Glomerular visceral epithelial cell (primary cell): ENCODE data around the gene RAB40B.

Experiments
- DNase-seq: peaks from one replicate; pipeline ENCODE4 v3.0.0-alpha.2; 2016; ENCODE audit errors: extremely low spot score

The RAB40B gene

DNA sequence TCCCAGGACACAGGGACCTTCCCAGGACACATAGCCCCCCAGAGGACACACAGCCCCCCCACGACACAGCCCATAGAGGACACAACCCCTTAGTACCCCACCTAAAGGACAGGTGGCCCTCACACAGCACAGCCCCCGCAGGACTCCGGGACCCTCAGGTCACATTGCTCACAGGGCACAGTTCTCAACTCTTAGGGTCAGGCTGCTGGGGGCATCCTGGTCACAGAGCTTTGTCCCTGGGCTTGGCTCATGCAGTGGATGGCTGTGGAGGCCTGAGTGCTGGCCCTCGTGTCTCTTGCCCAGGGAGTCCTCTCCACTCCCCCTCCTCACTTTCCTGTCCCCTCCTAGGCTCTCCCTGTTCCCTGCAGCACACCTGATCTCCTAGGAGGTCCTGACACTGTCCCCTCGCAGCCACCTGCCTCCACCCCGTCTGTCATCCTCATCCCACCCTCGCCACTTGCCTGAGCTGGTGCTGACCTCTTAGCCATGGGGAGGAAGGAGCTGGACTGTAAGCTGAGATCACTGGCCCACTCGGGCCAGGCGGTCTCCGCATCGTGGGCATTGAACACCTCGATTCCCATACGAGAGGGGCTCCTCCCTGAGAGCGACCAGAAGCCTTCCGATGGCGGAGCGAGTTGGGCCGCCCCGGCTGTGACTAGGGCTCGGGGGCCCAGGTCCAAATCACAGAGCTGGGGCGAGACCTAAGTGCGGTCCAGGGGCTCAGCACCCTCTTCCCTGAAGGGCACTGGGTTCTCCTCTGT, 48.8 kb downstream of the RAB40B start:
- DNase-seq: no peak

DNA sequence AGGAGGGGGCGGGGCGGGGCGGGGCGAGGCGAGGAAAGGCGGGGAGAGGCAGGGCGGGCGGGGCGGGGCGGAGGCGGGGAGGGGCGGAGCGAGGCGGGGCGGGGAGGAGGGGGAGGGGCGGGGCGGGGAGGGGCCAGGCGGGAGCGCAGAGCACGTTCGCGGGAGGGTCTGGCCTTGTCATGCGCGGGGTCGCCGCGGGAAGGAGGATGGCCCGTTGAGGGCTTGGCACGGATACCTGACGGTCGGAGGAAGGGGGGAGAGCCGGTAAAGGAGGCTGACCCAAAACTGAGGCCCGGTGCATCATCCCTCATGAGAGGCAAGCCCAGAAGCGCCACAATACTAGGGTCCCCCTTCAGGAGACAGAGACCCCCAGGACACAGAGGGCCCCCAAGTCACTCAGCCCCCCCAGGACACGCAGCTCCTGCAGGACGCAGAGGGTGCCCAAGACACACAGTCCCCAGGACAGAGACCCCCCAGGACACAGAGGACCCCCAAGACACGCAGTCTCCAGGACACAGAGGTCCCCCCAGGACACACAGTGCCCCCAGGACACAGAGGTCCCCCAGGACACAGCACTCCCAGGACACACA, 49.7 kb downstream of the RAB40B start:
- no peak for DNase-seq

DNA sequence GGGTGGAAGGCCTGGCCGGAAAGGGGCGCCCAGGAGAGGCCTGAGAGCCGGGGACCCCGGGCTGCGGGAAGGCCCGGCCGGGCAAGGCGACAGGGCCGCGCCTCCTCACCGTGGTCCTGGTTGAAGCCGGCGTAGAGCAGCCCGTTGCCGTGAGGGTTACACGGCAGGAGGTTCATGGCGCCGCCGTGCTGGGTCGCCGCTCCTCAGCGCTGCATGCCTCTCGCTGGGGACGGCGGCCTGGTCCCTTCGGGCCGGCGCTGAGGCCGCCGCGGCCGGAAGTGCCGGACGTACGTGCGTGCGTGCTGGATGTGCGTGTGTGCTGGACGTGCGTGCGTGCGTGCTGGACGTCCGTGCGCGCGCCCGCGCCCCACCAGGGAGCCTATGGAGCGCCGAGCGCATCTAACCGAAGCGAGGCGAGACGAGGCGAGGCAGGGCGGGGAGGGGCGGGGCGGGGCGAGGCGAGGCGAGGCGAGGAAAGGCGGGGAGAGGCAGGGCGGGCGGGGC, 50.3 kb downstream of the RAB40B start, which contains the start of gene WDR45B:
TSS of gene WDR45B (minus strand) at position 280 of the 504 bp plus-strand sequence. CDS start at position 176, 104 bp downstream.
- peak; percentile 98 for DNase-seq

DNA sequence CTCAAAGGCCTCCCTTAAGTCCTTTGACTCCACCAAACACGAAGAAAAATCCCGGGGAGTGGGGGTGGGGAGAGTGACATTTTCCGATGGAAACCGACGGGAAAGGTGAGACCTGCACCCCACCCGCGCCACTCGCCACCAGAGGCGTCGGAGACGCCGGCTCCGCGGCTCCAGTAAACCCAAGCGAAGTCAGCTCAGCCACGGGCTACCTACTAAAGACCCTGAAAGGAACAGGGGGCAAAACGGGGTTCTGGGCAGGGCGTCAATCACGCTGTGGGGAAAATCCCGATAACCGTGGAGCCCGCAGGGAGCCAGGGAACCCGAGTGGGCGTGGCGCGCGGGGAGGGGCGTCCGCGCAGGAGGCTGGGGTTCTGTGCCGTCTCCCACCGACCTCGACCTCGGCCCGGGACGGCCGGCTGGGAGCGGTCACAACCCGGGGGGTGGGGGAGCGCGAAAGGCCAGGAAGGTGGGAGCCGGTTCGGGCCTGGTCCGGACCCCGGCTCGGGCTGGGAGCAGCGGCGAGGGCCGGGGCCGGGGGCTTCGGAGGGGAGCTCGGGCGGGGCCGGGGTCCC, 50.8 kb downstream of the RAB40B start:
- DNase-seq: peak; percentile 42

DNA sequence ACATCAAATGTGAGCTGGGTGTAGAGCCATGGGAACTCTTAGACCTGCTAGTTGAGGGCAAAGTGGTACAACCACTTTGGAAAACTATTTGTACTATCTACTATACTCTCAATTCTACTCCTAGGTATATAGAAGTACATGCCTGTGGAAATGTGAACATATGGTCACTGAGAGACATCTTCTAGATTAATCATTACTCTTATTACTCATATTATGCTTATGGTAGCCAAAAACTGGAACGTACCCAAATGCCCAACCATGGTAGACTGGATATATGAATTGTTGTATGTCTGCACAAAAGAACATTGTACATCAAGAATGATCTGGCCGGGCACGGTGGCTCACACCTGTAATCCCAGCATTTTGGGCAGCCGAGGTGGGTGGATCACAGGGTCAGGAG, 53.0 kb downstream of the RAB40B start:
- DNase-seq: peak; percentile 71

DNA sequence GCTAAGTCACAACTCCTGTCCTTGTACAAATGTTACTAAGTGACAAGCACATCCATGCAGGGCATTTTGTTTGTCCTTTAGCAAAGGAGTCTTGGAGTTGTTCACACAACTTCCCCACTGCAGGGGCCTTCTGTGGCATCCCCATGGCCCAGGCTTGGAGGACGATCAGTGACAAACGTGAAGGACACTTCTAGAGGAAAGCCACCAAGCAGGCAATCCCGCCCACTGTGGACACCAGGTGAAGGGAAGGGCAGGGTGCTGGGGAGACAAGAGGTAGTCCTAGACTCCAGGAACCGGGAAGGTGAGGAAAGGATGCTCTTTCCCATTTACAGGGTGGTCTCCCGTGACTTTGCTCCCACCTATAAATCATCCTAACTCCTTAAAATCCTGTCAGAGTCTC, 54.4 kb downstream of the RAB40B start:
- DNase-seq: no peak

DNA sequence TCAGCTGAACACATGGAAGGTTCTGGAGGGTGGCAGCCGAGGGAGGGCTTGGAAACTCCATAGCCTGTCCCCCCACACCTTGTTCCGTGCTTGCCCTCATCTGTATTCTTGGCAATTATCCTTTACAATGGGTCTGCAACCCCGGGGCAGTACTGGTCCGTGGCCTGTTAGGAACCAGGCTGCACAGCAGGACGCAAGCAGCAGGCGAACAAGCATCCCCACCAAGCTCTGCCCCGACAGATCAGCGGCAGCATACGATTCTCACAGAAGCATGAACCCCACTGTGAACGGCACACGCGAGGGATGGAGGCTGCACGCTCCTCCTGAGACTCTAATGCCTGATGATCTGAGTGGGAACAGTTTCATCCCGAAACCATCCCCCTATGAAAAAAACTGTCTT, 56.5 kb downstream of the RAB40B start:
- DNase-seq: no peak

DNA sequence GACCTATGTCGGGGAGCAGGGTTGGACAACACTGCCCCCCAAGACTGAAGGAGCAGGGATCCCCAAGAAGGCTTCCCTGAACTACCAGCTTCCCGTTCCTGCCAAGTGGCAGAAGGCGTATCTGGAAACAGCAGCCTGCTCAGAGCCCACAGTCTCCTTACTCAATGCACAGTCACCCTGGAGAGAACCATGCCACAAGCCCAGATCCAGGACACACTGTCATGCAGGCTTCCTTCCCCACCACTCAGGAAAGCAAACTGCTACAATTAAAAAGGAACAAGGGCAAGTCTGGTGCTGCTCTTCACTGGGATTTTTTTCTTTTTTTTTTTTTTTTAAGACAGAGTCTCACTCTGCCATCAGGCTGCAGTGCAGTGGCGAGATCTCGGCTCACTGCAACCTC, 58.5 kb downstream of the RAB40B start:
- DNase-seq: no peak

DNA sequence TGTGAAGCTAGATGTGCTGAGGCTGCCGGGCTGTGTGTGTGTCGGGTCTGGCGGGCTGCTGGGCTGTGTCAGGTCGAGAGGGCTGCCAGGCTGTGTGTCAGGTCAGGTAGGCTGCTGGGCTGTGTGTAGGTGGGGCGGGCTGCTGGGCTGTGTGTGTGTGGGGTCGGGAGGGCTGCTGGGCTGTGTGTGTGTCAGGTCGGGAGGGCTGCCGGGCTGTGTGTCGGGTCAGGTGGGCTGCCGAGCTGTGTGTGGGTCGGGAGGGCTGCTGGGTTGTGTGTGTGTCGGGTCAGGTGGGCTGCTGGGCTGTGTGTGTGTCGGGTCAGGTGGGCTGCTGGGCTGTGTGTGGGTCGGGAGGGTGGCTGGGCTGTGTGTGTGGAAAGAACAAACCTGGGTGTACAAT, 58.9 kb downstream of the RAB40B start:
- DNase-seq: no peak

DNA sequence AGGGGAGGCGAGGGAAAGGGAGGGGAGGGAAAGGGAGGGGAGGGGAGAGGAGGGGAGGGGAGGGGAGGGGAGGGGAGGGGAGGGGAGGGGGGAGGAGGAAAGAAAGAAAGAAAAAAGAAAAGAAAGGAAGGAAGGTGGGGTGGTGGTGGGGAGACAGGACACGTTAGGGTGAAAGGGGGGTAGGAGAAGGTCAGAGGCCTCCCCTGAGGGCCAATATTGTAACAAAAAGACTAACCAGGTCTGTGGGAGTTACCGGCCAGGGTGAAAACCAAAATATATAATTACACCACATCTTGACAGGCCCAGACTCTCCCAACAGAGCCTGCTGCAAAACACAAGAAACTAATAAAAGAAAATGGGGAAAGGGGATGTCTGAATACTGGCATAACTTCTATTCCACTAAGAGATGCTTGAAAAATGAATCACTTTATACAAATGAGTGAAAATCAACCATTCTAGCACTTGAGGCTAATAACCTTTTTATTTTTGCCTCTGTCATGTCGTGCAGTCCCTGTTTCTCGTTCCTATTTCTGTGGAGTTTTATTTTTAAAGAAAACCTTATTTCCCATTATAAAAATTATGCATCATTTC, 60.2 kb downstream of the RAB40B start:
- no peak for DNase-seq

DNA sequence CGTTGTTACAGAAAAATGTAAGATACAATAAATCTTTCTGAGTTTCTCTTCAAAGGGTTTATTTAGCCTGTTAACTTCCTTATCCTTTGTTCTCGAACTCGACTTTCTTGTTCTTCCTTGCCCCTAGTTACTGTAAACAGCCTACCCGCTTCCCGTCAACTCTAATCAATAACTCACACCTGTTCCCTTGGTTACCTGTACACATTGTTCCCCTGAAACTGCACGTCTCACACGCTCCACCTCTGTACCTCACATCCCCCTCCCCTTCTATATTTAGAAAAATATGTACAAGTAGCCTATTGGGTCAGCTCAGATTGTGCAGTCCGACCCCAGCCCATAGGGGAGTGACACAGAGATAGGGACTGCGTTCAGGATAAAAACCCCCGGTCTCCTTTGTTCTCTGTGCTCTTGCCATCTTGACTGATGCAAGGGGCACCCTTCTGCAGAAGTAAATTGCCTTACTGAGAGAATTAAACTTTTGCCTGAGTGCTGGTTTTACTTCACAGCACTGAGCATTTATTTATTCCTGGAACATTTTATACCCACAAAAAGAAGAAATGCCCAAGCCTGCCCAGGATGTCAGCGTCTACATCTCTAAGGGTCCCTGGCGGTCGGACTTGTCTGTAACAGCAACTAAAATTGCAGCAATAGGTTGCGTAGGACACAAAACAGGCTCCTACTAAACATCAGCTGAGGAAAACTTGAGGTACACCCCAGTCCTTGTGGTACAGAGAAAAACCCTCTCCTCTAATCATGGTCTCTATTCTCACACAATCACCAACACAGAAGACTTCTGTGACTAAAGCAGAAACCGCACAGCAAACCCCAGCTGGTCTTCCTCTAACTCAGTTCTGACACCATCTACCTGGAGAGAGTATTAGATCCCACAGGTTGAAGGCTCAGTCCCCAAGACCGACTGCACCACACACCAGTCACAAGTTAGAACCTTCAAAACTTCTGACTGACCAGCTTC, 61.6 kb downstream of the RAB40B start:
- no peak for DNase-seq

DNA sequence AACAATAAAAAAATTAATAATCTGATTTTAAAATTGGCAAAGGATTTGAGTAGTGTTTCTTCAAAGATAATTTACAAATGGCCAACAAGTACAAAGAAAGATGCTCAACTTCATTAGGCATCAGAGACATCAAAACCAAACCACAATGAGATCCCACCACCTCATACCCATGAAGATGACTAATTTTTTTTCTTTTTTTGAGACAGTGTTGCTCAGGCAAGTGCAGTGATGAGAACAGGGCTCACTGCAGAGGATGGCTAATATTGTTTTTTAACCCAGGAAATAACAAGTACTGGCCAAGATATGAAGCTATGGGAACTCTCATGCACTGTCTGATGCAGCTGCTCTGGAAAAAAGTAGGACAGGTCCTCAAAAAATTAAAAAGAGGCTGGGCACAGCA, 65.2 kb downstream of the RAB40B start:
- no peak for DNase-seq

DNA sequence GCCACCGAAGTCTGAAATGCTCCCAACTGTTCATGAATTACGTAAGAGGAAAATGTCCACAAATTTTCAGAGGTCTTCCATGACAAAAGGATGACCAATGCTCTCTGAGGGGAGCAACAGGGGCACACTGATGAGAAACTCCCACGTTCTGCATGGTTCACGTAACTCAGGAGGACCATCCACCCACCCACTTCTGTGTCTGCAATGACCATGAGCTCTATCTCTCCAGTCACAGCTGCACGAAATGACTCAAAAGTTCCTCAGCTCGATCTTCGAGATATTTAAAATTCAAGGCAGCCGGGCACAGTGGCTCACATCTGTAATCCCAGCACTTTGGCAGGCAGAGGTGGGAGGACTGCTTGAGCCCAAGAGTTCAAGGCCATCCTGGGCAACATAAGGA, 66.0 kb downstream of the RAB40B start:
- no peak for DNase-seq

DNA sequence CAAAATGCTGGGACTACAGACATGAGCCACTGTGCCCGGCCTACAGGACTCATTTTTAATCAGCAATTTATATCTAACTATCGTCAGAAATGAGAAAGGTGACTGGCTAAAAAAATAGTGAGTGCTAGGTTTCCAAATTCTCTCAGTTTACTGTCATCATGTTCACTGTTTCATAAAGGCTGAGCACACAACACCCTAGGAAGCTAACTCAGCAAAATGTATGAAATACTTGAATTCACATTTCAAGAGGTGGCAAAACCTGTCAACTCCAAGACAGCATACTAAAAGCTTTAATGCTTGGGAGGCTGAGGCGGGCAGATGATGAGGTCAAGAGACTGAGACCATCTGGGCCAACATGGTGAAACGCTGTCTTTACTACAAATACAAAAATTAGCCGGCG, 67.0 kb downstream of the RAB40B start:
- DNase-seq: no peak

DNA sequence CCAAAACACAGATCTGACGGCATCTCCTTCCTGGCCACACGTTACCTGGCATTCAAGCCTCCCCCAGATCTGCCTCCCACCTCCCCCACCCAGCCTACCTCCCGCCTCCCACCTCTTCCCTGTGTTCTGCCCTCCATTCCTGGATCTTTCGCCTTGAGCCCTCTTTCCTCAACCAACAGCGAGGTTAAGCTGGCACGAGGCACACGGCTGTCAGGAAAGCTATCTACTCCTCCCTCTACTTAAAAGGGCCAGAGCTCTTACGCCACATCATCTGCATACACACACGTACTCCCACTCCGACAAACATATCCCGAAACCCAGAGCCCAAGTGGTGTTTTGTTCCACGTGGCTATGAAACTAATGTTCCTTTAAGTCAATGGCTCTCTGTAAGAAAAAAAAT, 68.3 kb downstream of the RAB40B start:
- DNase-seq: no peak

DNA sequence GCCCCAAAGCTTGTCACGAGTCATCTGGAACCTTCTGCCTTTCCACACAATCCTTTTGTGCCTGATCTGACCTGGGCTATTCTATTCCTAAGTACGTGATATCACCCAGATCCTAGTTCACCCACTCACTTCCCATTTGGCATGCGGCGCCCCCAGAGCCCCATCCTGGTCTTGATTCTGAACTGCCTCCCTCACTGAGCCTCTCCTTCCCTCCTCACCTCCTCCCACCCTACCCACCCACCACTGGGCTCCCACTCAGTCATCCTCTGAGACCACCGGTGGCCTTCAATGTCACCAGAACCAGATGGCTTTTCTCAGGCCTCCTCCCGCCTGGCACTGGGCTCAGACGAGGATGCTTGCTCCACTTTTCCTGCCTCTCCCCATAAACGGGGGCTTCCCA, 68.8 kb downstream of the RAB40B start:
- DNase-seq: no peak

DNA sequence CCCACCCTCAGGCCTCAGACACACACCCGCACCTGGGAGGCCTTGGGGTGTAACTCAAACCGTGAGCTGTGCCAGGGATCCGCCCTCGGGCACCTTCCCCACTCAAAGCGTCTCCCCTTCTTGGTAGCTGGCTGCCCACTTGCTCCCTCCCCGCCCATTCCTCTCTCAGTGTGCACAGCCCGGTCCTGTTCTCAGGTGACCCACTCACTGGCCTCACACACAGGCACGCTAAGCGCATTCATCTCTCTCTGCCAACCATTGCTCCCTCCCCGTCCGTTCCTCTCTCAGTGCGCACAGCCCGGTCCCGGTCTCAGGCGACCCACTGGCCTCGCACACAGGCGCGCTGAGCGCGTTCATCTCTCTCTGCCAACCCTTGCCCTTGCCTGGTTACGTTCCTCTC, 71.1 kb downstream of the RAB40B start:
- DNase-seq: no peak

DNA sequence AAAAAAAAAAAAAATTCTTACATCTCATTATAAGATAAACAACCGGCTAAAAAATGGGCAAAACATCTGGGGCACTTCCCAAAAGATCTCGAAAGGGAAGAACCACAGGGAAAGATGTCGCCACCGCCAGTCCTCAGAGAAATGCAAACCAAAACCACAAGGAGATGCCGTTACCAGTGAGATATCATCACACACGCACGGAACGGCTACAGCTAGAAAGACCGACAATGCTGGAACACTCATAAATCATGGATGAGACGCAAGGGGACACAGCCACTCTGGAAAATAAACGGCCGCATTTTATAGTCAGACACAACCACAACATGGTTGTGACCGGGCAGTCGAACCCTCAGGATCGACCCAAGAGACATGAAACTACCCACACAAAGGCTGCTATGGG, 74.8 kb downstream of the RAB40B start:
- no peak for DNase-seq

DNA sequence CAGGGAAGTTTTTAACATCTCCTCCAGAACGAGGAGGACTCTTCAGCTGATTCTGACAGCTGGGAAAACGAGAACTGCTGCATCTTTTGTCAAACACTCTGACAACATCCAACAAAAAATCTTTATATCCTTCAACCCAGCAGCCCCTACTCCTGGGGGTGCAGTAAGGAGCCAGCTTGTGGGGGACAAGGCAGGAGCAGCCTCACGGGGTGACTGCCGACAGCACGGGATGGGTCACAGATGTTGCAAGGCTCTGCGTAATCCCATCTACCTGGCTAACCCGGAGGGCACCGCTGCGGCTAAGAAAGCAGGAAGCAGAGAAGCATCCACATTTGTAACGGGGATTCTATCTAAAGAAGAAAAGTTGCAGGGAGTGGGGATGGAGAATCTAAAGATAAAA, 78.9 kb downstream of the RAB40B start:
- no peak for DNase-seq

DNA sequence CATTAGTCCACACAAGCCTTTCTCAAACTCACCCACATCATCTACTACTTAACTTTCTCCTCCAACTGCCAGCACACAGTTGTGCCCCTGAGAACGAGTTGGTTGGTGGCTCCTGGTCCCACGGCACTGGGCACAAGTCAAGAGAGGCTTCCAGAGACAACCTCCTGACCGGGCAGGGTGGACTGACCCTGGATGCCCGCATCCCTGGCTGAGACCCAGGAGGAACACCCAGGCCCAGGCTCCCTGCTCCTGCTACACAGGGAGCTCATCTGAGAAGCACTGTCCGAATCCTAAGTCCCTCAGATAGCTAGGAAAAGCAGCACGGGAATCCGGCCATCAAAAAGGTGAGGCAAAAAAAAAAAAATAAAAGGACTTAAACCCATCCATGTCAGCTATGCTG, 79.3 kb downstream of the RAB40B start:
- no peak for DNase-seq

DNA sequence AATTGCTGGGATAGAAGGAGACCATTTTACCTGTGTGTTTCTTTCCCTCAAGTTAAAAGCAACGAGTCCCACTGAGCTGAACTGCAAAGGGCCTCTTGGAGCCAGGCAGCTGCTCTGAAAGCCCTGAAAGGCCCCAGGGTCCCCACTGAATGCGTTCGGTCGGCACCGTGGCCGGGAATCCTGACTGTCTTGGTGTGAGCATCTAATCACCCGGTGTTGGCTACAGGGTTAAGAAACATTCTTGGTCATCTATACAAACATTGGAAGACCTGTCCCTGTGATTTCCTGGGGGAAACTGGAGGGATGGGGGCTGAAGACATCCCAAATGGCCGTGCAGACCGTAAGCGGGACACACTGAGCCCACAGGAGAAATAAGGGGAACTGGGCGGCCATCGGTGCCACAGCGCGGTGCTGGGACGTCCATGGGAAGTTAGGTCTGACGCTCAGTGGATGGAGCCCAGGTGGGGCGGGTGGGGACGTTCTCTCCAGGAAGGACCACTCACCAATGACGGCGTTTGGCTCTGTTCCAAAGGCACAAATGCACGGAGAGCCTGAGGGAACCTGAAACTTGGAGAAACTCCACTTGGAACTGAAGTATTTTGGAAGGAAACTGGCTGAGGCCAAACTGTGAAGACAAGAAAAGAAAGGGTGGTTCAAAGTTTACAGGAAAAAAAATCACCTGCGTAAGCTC, 82.3 kb downstream of the RAB40B start:
- DNase-seq: no peak
